HepG2 (cell line): ENCODE results near the gene CSNK1D. TPM values are rescaled to one million over a fixed set of nuclear protein-coding genes. Genes with fewer than 3 reads are reported as not detected.

Experiments
- CENPX ChIP-seq: sonication (generic); formaldehyde crosslinking; IDR thresholded peaks from 2 replicates; pipeline ENCODE4 v1.9.0; 2021; ENCODE audit warnings: mild to moderate bottlenecking, missing genetic modification reagents, moderate library complexity
- CREBL2 ChIP-seq: sonication (generic); formaldehyde crosslinking; IDR thresholded peaks from 2 replicates; pipeline ENCODE4 v1.8.1; 2023; ENCODE audit warnings: missing genetic modification reagents, mild to moderate bottlenecking, borderline replicate concordance
- HMG20B ChIP-seq: conservative IDR thresholded peaks from 2 replicates; pipeline ENCODE4 v1.6.1; 2016; ENCODE audit warnings: missing genetic modification reagents, missing compliant biosample characterization
- KLF11 ChIP-seq: IDR thresholded peaks from 2 replicates; pipeline ENCODE4 v1.6.1; 2016; ENCODE audit warnings: missing compliant biosample characterization
- MIER2 ChIP-seq: IDR thresholded peaks from 2 replicates; pipeline ENCODE4 v1.6.1; 2016; ENCODE audit warnings: missing biosample characterization, missing genetic modification reagents
- NR2C2 ChIP-seq: sonication (generic); formaldehyde crosslinking; IDR thresholded peaks from 2 replicates; pipeline ENCODE4 v1.4.0; 2020; ENCODE audit warnings: missing genetic modification reagents, mild to moderate bottlenecking, moderate library complexity, borderline replicate concordance
- PRDM10 ChIP-seq: sonication (generic); formaldehyde crosslinking; IDR thresholded peaks from 2 replicates; pipeline ENCODE4 v1.4.0; 2020; ENCODE audit warnings: low read depth, missing genetic modification reagents
- RNF2 ChIP-seq: fragments of 450-650 bp; conservative IDR thresholded peaks from 2 replicates; pipeline ENCODE4 v1.6.1; 2016; ENCODE audit warnings: low read depth
- YEATS4 ChIP-seq: sonication (generic); formaldehyde crosslinking; IDR thresholded peaks from 2 replicates; pipeline ENCODE4 v1.4.0; 2020; ENCODE audit warnings: missing genetic modification reagents, borderline replicate concordance
- ZBTB4 ChIP-seq: sonication (generic); formaldehyde crosslinking; IDR thresholded peaks from 2 replicates; pipeline ENCODE4 v1.4.0; 2020; ENCODE audit warnings: missing genetic modification reagents, mild to moderate bottlenecking, borderline replicate concordance
- ZNF207 ChIP-seq: fragments of 450-650 bp; IDR thresholded peaks from 2 replicates; pipeline ENCODE4 v1.6.1; 2016; ENCODE audit warnings: antibody characterized with exemption, borderline replicate concordance
- ZNF251 ChIP-seq: sonication (generic); formaldehyde crosslinking; IDR thresholded peaks from 2 replicates; pipeline ENCODE4 v1.9.0; 2021; ENCODE audit warnings: mild to moderate bottlenecking, missing genetic modification reagents
- ZNF431 ChIP-seq: sonication (generic); formaldehyde crosslinking; IDR thresholded peaks from 2 replicates; pipeline ENCODE4 v1.9.0; 2022; ENCODE audit warnings: missing genetic modification reagents, low read depth, mild to moderate bottlenecking, borderline replicate concordance
- ZNF512 ChIP-seq: sonication (generic); formaldehyde crosslinking; IDR thresholded peaks from 2 replicates; pipeline ENCODE4 v1.4.0; 2020; ENCODE audit warnings: mild to moderate bottlenecking, missing genetic modification reagents
- ZNF768 ChIP-seq: sonication (generic); formaldehyde crosslinking; IDR thresholded peaks from 2 replicates; pipeline ENCODE4 v1.4.0; 2020; ENCODE audit warnings: missing genetic modification reagents
- ZNF782 ChIP-seq: sonication (generic); formaldehyde crosslinking; IDR thresholded peaks from 2 replicates; pipeline ENCODE4 v1.4.0; 2020; ENCODE audit warnings: missing genetic modification reagents, mild to moderate bottlenecking, borderline replicate concordance
- polyA plus RNA-seq, 8 experiments: library from polyadenylated mRNA; depleted of rRNA in 3 of 8; stranded (reverse) in 7 of 8; unstranded in 1 of 8; fragments of >200 nt; fragmentation: Illumina TruSeq in 4 of 8; extraction: Trizol in 4 of 8; gene quantifications; 2 replicates each; pipeline versions ENCODE4 v1.2.1 to v1.2.3, GENCODE V29; 2011 to 2016; ENCODE audit warnings: low read depth in 4 of 8, missing spikeins in 1 of 8, mixed read lengths in 1 of 8; ENCODE audit not compliant: insufficient read depth in 1 of 8
- total RNA-seq, 5 experiments: library from RNA; depleted of rRNA; stranded (reverse); fragments of >200 nt; fragmentation: Illumina TruSeq; extraction: Trizol; gene quantifications; 2 replicates each; pipeline ENCODE4 v1.2.3, GENCODE V29; 2016; ENCODE audit warnings: low read depth in 1 of 5
- TF ChIP-seq, protein P1 (sequence below): sonication (generic); formaldehyde crosslinking; IDR thresholded peaks from 2 replicates; pipeline ENCODE4 v1.8.1; 2022; ENCODE audit warnings: mild to moderate bottlenecking, missing genetic modification reagents
- TF ChIP-seq, protein P2 (sequence below): sonication (generic); formaldehyde crosslinking; IDR thresholded peaks from 2 replicates; pipeline ENCODE4 v1.4.0; 2020; ENCODE audit warnings: missing genetic modification reagents

Gene CSNK1D
- total and polyA plus RNA-seq, 2 of the 13 experiments (the other 11 are each of a cell fraction or from before 2014, with no cell fraction given) = 31.5 to 128 TPM

GRCh38 chr17:82216301-82217119 is 57.0 kb downstream of the CSNK1D start (continued):
- TF ChIP-seq CREBL2 (CRISPR knock-in tag) (no peak), ZNF251 (CRISPR knock-in tag) (no peak), ZNF768 (CRISPR knock-in tag) (no peak), ZNF207 (no peak), PRDM10 (CRISPR knock-in tag) (no peak), ZBTB4 (no peak), NR2C2 (no peak), ZNF782 (no peak; the same call in 1 of the 2 replicates), YEATS4 (CRISPR knock-in tag) (no peak), MIER2 (CRISPR knock-in tag) (no peak), CENPX (CRISPR knock-in tag) (no peak), ZNF431 (CRISPR knock-in tag) (no peak), RNF2 (no peak), KLF11 (CRISPR knock-in tag) (no peak), HMG20B (CRISPR knock-in tag) (no peak), ZNF512 (CRISPR knock-in tag) (no peak; the same call in 1 of the 2 replicates)
- TF ChIP-seq, protein P1, sequence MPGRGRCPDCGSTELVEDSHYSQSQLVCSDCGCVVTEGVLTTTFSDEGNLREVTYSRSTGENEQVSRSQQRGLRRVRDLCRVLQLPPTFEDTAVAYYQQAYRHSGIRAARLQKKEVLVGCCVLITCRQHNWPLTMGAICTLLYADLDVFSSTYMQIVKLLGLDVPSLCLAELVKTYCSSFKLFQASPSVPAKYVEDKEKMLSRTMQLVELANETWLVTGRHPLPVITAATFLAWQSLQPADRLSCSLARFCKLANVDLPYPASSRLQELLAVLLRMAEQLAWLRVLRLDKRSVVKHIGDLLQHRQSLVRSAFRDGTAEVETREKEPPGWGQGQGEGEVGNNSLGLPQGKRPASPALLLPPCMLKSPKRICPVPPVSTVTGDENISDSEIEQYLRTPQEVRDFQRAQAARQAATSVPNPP (CRISPR knock-in tag) = no peak
- TF ChIP-seq, protein P2, sequence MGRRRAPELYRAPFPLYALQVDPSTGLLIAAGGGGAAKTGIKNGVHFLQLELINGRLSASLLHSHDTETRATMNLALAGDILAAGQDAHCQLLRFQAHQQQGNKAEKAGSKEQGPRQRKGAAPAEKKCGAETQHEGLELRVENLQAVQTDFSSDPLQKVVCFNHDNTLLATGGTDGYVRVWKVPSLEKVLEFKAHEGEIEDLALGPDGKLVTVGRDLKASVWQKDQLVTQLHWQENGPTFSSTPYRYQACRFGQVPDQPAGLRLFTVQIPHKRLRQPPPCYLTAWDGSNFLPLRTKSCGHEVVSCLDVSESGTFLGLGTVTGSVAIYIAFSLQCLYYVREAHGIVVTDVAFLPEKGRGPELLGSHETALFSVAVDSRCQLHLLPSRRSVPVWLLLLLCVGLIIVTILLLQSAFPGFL (CRISPR knock-in tag) = no peak
